HepG2 (cell line): ENCODE results near the gene SLC44A4. TPM values are rescaled to one million over a fixed set of nuclear protein-coding genes. Genes with fewer than 3 reads are reported as not detected.

ENCODE experiments used
- DZIP1 ChIP-seq: sonication (generic); formaldehyde crosslinking; IDR thresholded peaks from 2 replicates; pipeline ENCODE4 v1.5.0; 2020; ENCODE audit warnings: mild to moderate bottlenecking, missing genetic modification reagents
- FOXA1 ChIP-seq, 2 experiments: fragments of 450-650 bp in 1 of 2; sonication (generic) in 1 of 2; formaldehyde crosslinking in 1 of 2; IDR thresholded peaks; 2 replicates each; pipeline versions ENCODE4 v1.4.0 to v1.6.1; 2016 to 2020; ENCODE audit warnings: missing genetic modification reagents in 1 of 2
- HNF4G ChIP-seq, 2 experiments: sonication (generic) in 1 of 2; formaldehyde crosslinking in 1 of 2; IDR thresholded peaks; 2 replicates each; pipeline versions ENCODE4 v1.4.0 to v1.6.1; 2011 to 2020; ENCODE audit warnings: borderline replicate concordance in 2 of 2, low read depth in 2 of 2, mild to moderate bottlenecking in 2 of 2, low read length in 1 of 2, missing genetic modification reagents in 1 of 2, moderate library complexity in 1 of 2
- KLF15 ChIP-seq: sonication (generic); formaldehyde crosslinking; IDR thresholded peaks from 2 replicates; pipeline ENCODE4 v1.8.1; 2023; ENCODE audit warnings: borderline replicate concordance, mild to moderate bottlenecking, inconsistent platforms, missing genetic modification reagents, mixed read lengths
- MEIS2 ChIP-seq: sonication (generic); formaldehyde crosslinking; IDR thresholded peaks from 2 replicates; pipeline ENCODE4 v1.9.0; 2021; ENCODE audit warnings: mild to moderate bottlenecking, missing genetic modification reagents
- MIER2 ChIP-seq: IDR thresholded peaks from 2 replicates; pipeline ENCODE4 v1.6.1; 2016; ENCODE audit warnings: missing biosample characterization, missing genetic modification reagents
- MLX ChIP-seq: IDR thresholded peaks from 2 replicates; pipeline ENCODE4 v1.6.1; 2016
- NRL ChIP-seq: sonication (generic); formaldehyde crosslinking; IDR thresholded peaks from 2 replicates; pipeline ENCODE4 v1.5.0; 2020; ENCODE audit warnings: missing genetic modification reagents, mild to moderate bottlenecking, moderate library complexity, borderline replicate concordance
- SMAD9 ChIP-seq: sonication (generic); formaldehyde crosslinking; IDR thresholded peaks from 2 replicates; pipeline ENCODE4 v1.5.1; 2020; ENCODE audit warnings: mild to moderate bottlenecking, missing genetic modification reagents
- ZBTB14 ChIP-seq: sonication (generic); formaldehyde crosslinking; IDR thresholded peaks from 2 replicates; pipeline ENCODE4 v1.4.0; 2020; ENCODE audit warnings: missing genetic modification reagents
- ZHX2 ChIP-seq, 2 experiments: sonication (generic) in 1 of 2; formaldehyde crosslinking in 1 of 2; IDR thresholded peaks; 2 replicates each; pipeline versions ENCODE4 v1.6.1 to v1.9.0; 2014 to 2022; ENCODE audit warnings: antibody characterized with exemption in 1 of 2, borderline replicate concordance in 1 of 2, inconsistent platforms in 1 of 2, low read depth in 1 of 2, missing genetic modification reagents in 1 of 2
- ZMAT3 ChIP-seq: sonication (generic); formaldehyde crosslinking; conservative IDR thresholded peaks from 2 replicates; pipeline ENCODE4 v1.7.0; 2021; ENCODE audit warnings: missing genetic modification reagents
- ZNF510 ChIP-seq: sonication (generic); formaldehyde crosslinking; IDR thresholded peaks from 2 replicates; pipeline ENCODE4 v1.4.0; 2020; ENCODE audit warnings: low read depth, mild to moderate bottlenecking, missing genetic modification reagents
- ZNF549 ChIP-seq: sonication (generic); formaldehyde crosslinking; IDR thresholded peaks from 2 replicates; pipeline ENCODE4 v1.5.0; 2020; ENCODE audit warnings: missing genetic modification reagents
- ZNF607 ChIP-seq: sonication (generic); formaldehyde crosslinking; IDR thresholded peaks from 2 replicates; pipeline ENCODE4 v1.5.1; 2020; ENCODE audit warnings: missing genetic modification reagents, mild to moderate bottlenecking, borderline replicate concordance
- ZNF678 ChIP-seq: sonication (generic); formaldehyde crosslinking; IDR thresholded peaks from 2 replicates; pipeline ENCODE4 v1.4.0; 2020; ENCODE audit warnings: mild to moderate bottlenecking, missing genetic modification reagents
- polyA plus RNA-seq, 8 experiments: library from polyadenylated mRNA; depleted of rRNA in 3 of 8; stranded (reverse) in 7 of 8; unstranded in 1 of 8; fragments of >200 nt; fragmentation: Illumina TruSeq in 4 of 8; extraction: Trizol in 4 of 8; gene quantifications; 2 replicates each; pipeline versions ENCODE4 v1.2.1 to v1.2.3, GENCODE V29; 2011 to 2016; ENCODE audit warnings: low read depth in 4 of 8, missing spikeins in 1 of 8, mixed read lengths in 1 of 8; ENCODE audit not compliant: insufficient read depth in 1 of 8
- total RNA-seq, 5 experiments: library from RNA; depleted of rRNA; stranded (reverse); fragments of >200 nt; fragmentation: Illumina TruSeq; extraction: Trizol; gene quantifications; 2 replicates each; pipeline ENCODE4 v1.2.3, GENCODE V29; 2016; ENCODE audit warnings: low read depth in 1 of 5

Gene SLC44A4
- total and polyA plus RNA-seq, 2 of the 13 experiments (the other 11 are each of a cell fraction or from before 2014, with no cell fraction given), result 3.5 to 5.9 TPM

GRCh38 chr6:31819871-31820299 lies 58.9 kb downstream of the SLC44A4 start (continued):
- TF ChIP-seq ZHX2 (IDR thresholded peaks at IDR 0.05; ENCODE audit: low read depth) (no peak), ZHX2 (CRISPR knock-in tag; IDR thresholded peaks at IDR 0.05; ENCODE audit: borderline replicate concordance) (0 out of 2 replicates have a peak, but pooled peaks have one; percentile 16), ZNF678 (CRISPR knock-in tag) (no peak), KLF15 (CRISPR knock-in tag) (no peak), MLX (0 out of 2 replicates have a peak, but pooled peaks have one; percentile 3), ZBTB14 (CRISPR knock-in tag) (0 out of 2 replicates have a peak, but pooled peaks have one; percentile 23), DZIP1 (CRISPR knock-in tag) (no peak), ZNF549 (CRISPR knock-in tag) (no peak), ZNF510 (CRISPR knock-in tag) (no peak), FOXA1 (IDR thresholded peaks at IDR 0.05) (no peak), FOXA1 (CRISPR knock-in tag; IDR thresholded peaks at IDR 0.05) (peak; percentile 60), ZNF607 (CRISPR knock-in tag) (no peak), SMAD9 (no peak), MEIS2 (no peak), NRL (CRISPR knock-in tag) (no peak), ZMAT3 (CRISPR knock-in tag) (no peak), HNF4G (IDR thresholded peaks at IDR 0.05; ENCODE audit: borderline replicate concordance, low read depth, low read length) (peak; percentile 30; the same call in 1 of the 2 replicates), HNF4G (CRISPR knock-in tag; IDR thresholded peaks at IDR 0.05; ENCODE audit: borderline replicate concordance, low read depth) (no peak; the same call in 1 of the 2 replicates), MIER2 (CRISPR knock-in tag) (no peak)
